Measurements from ENCODE around the gene CCDC154. TPM values are rescaled to one million over a fixed set of nuclear protein-coding genes. Genes with fewer than 3 reads are reported as not detected.

The CCDC154 gene
- total RNA-seq, 1 donor from 2014 or later, result 0.58 TPM

DNA sequence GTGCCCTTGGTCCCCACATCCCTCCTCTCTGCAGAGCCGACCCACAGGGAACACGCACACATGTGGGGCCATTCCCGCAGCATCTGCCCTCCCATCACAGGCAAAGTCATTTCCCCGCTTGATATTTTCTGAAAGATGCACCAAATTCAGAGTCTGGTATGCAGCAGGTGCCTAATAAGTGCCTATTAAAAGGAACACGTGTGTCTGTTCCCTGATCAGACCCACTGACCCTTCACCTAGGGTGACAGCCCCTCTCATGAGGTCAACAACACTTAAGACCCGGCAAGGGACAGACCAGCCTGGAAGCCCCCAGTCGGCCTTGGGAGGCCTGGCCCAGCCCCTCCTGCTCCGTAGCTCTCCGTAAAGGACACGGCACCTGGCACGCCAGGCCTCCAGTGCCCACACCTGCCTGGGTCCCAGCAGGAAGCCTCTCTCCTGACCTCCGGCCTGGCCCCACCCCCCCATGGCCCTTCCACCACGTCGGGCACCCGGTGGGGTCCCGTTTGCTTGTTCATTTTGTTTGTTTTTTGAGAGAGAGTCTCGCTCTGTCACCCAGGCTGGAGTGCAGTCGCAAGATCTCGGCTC is 49.9 kb downstream of the CCDC154 start:
- DNase-seq (ENCODE audit: extremely low read depth, low read depth, low spot score), result no peak

DNA sequence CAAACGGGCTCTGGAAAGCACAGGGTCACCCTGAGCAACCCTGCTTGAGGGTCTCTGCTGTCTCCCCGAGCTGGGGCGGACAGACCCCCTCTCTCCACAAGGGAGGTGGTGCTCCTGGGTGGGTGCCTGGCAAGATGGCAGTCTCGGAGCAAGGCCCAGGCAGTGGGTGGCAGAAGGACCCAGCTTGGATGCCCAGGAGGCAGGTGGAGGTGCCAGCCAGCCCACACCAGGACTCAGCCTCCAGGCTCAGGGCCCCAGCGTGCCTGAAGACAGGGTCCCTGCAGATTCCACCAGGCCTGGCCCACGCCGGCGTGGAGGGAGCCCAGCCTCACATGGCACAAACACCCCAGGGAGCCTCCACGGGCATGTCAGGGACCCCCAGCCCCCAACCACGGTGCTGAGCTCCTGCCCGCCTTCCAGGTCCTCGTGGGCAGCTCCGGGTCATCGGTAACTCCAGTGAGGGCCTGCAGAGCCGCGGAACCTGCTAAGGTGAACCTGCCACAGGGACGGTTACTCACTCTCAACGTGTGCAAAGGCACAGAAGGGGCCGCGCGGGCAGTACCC is 50.7 kb downstream of the CCDC154 start:
- DNase-seq (ENCODE audit: extremely low read depth, low read depth, low spot score), result no peak

DNA sequence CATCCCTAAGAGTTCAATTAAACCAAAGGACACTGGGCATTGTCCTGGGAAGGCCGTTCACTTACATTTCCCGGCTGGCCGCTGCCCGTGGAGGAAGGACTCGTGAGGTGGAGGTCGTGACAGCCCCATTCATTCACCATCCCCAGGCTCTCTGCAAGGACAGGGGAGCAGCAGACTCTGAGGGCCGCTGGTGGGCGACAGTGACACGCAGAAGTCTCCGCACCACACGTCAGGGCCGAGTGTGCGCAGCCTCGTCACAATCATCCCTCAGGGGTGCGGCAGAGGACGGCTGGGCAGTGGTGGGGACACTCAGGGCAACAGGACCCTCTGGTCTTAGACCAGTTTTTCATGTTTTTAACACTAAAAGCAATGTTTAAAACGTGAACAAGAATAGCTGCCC is 51.5 kb downstream of the CCDC154 start:
- DNase-seq (ENCODE audit: extremely low read depth, low read depth, low spot score), result no peak

DNA sequence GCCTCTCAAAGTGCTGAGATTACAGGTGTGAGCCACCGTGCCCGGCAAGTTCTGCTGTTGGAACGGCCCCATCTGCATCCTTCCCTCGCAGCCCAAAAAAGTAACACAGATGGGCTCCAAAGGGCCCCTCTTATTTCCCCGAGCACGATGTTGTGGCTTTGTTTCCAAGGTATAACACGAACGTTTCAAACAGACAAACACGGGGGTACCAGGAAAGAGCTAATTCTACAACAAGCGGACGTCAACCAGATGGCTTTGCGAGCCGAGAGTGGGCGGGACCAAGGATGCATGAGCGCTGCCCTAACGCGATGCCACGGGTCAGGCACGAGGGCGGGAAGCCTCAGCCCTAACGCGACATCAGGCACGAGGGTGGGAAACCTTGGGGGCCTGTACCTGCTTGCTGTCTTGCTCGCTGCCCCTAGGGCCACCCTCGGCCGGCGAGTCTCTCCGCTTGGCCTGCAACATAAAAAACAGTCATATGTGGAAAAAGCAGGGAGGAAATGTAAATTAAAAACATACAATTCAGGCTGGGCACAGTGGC is 54.0 kb downstream of the CCDC154 start:
- DNase-seq (ENCODE audit: extremely low read depth, low read depth, low spot score), result no peak

DNA sequence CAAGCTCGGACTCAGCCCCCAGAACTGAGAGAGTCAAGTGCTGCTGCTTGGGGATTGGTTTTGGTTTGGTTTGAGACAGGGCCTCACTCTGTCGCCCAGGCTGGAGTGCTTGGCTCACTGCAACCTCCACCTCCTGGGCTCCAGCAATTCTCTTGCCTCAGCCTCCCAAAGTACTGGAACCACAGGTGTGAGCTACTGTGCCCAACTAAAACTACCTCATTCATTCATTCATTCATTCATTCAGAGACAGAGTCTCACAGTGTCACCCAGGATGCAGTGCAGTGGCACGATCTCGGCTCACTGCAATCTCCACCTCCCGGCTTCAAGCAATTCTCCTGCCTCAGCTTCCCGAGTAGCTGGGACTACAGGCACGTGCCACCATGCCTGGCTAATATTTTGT is 54.6 kb downstream of the CCDC154 start:
- no peak for DNase-seq (ENCODE audit: extremely low read depth, low read depth, low spot score)

DNA sequence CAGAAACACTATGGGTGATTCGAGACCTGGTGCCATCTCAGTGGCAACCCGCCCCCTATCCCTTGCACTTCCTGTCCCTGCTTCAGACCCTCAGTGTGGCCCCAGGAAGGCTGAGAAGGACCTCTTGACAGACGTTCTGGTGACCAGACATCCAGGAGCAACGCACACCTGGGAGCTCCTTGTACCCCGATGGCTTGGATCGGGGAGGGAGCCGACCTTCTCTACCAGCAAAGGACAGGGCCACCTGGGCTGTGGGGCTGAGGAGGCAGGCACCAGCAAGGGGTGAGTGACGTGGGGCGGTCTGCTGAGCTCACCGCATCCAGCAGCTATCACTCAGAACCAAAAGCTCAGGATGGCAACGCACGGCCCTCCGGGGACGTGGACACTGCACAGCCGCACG is 57.0 kb downstream of the CCDC154 start:
- no peak for DNase-seq (ENCODE audit: extremely low read depth, low read depth, low spot score)

DNA sequence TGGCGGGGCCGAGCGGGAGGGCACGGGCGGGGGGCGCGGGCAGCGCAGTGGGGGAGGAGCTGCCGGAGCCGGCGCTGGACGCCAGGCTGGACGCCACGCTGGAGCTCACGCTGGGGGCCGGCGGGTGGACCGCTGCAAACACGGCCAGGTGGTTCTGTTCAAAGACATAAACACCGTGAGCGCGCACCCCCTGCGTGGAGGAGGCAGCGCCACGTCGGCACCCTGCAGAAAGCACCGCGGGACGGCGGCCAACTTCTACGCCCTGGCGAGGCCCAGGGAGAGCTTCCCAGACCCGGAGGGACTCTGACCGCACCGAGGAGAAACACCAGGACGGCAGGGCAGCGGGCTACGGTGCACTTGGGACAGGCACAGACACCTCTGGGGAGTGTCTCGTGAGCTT is 59.1 kb downstream of the CCDC154 start:
- no peak for DNase-seq (ENCODE audit: extremely low read depth, low read depth, low spot score)

Other genes with a start within 250 kb of the CCDC154 start
- not detected in 2 replicates for gene TPSG1, start 219.3 kb downstream of the CCDC154 start, total RNA-seq
- not detected in 2 replicates for gene TPSB2, start 214.4 kb downstream of the CCDC154 start, total RNA-seq
- not detected in 2 replicates for gene TPSAB1, start 203.9 kb downstream of the CCDC154 start, total RNA-seq
- not detected in 2 replicates for gene TPSD1, start 188.5 kb downstream of the CCDC154 start, total RNA-seq
- gene UBE2I, start 134.9 kb downstream of the CCDC154 start, total RNA-seq, result 94.8 and 116 TPM in 2 replicates
- gene BAIAP3, start 110.9 kb downstream of the CCDC154 start, total RNA-seq, result 1.1 TPM in 2 replicates
- gene TSR3, start 92.7 kb downstream of the CCDC154 start, total RNA-seq, result 102 and 119 TPM in 2 replicates
- 72.5 and 96.8 TPM in 2 replicates for gene GNPTG, start 92.6 kb downstream of the CCDC154 start, total RNA-seq
- gene UNKL, start 29.9 kb downstream of the CCDC154 start, total RNA-seq, result 16.7 and 27.3 TPM in 2 replicates
- gene UQCC4, start 23.8 kb downstream of the CCDC154 start, total RNA-seq, result 9.4 and 18.7 TPM in 2 replicates
- not detected in 2 replicates for gene PERCC1, start 13.5 kb downstream of the CCDC154 start, total RNA-seq
- 75.9 and 100 TPM in 2 replicates for gene CLCN7, start 30.5 kb upstream of the CCDC154 start, total RNA-seq
- 0.18 TPM in 1 of 2 replicates, not detected in the other for gene PTX4, start 44.4 kb upstream of the CCDC154 start, total RNA-seq
- 17.3 and 26.4 TPM in 2 replicates for gene TELO2, start 48.8 kb upstream of the CCDC154 start, total RNA-seq
- gene TMEM204, start 89.1 kb upstream of the CCDC154 start, total RNA-seq, result 20.4 and 34.2 TPM in 2 replicates
- 15.8 and 17.7 TPM in 2 replicates for gene IFT140, start 167.5 kb upstream of the CCDC154 start, total RNA-seq
- gene CRAMP1, start 167.8 kb upstream of the CCDC154 start, total RNA-seq, result 11.8 and 18.4 TPM in 2 replicates
- gene JPT2, start 233.7 kb upstream of the CCDC154 start, total RNA-seq, result 76.3 and 125 TPM in 2 replicates

All from glomerular endothelial cell (primary cell).